ENCODE data around the gene SAMD1.

Gene SAMD1

DNA sequence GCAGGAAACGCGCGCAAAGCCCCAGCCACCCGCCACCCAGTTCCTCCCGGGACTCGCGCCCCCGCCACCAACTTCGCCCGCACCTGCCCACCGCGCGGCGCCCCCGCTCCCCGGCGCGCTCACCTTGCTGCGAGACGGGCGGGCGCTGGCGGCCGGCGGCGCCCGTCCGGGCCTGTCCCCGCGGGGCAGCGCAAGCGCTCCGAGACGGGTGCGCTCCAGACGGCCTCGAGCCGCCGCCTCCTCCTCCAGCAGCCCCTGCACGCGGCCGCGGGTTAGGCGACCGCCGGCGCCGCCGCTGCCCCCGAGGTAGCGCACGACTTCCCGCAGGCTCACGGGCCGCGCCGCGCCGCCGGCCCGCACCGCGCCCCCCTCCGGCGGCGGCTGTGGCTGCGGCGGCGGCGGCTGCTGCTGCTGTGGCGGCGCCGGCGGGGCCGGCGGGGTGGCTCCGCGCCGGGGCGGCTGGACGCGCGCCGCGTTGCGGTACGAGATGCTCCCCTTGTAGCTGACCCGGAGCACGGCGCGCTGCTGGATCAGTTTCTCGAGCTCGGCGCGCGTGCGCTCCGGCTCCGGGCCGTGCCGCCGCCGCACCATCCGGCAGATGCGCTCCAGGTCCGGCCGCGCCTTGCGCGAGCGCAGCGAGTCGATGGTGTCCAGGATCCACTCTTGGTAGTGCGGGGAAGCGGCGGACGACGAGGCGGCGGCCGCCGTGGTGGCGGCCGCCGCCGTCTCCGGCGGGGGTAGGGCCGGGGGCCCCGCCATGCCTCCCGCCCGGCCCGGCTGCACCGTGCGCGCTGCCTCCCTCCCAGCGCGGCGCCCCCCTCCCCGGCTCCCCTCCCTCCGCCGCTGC, 666 bp downstream of the SAMD1 start:
- no peak for DNase-seq (ENCODE audit: low read depth)

DNA sequence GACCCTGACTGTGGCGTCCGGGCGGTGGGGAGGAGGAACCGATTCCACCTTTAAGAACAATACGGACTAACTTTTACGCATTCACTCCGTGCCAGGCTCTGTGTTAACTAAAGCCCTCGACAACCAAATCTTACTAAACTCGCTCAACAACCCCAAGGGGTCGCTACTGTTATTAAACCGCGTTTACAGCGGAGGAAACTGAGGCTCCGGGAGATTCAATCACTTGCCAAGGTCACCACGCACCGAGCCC, 1.2 kb downstream of the SAMD1 start:
- DNase-seq (ENCODE audit: low read depth): no peak

DNA sequence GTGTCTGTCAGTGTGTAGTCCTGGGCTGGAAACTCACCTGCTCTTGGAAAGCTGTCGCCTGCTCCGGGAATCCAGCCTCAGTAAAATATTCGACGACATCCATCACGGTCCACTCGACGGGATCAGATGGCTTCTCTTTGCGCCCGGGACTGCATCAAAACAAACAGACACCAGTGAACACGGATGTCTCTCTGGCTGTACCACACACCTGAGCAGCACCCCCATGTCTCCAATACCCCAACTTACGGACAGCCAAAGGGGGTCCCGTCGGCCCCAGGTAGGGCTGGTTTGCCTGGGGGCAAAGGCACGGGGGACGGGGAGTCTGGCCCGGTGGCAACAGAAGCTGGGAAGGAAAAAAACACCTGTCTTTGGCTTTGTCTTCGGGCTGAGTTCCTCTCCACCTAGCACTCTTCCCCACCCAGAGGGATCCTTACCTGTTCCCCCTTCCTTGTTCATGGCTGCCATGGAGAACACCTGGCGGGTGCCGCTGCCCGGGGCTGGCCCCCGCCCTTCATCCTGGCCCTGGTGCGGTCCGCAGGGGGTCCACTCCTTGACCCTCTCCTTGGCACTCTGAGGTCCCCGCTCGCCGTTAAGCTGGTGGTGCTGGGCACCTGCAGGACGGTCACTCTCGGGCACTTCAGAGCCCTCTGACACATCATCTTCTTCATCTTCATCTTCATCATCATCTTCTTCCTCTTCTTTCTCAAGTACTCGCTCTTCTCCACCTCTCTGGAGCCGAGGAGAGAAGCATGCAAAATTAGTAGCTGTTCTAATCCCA, 1.7 kb downstream of the SAMD1 start:
- no peak for DNase-seq (ENCODE audit: low read depth)

DNA sequence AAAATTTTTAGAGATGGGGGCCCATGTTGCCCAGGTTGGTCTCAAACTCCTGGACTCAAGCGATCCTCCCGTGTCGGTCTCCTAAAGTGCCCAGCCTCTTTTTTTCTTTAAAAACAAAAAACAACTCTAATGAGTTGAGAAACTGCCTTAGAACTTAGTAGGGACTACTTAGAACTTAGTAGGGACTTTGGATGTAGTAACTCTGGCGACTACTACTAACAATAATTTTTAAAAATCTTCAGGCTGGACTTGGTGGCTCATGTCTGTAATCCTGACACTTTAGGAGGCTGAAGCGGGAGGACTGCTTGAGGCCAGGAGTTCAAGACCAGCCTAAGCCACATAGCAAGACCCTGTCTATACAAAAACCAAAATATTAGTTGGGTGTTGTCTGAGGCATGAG, 4.5 kb downstream of the SAMD1 start:
- DNase-seq (ENCODE audit: low read depth): no peak

DNA sequence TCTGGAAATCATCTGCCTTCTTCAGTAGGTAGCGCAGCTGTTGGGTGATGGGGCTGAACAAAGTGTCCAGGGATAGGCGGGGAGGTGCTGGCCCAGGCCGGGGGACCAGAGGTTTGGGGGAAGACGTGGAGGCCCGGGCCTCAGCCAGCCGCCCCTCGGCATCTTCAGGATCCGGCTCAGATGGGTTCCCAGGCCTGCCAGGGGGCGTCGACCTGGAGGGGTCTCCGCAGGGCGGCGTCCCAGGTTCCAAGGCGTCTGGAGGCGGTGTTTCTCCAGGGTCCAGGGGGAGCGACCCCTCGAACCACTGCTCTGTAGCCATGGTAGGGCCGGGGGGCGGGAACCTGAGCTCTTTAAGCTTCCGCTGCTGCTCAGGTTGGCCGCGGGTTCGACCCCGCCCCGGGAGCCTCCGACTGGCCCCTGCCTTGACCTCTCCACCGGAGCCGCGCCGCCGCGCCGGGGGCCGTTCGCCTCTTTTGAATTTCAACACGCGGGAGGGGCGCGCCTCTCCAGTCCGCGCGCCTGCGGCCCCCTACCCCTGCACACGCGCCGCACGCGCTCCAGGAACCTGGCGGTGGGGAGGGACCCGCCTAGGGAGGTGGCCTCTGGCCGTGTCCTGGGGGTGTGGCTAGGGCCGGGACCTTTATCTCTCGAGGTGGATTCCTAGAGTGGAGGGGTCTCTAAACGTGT, 5.1 kb downstream of the SAMD1 start, which contains the start of gene C19orf67:
Gene C19orf67, minus strand, starts transcription at position 475 of the 687 bp plus-strand sequence. Its CDS starts 156 bp downstream, at position 319.
- DNase-seq (ENCODE audit: low read depth): no peak

DNA sequence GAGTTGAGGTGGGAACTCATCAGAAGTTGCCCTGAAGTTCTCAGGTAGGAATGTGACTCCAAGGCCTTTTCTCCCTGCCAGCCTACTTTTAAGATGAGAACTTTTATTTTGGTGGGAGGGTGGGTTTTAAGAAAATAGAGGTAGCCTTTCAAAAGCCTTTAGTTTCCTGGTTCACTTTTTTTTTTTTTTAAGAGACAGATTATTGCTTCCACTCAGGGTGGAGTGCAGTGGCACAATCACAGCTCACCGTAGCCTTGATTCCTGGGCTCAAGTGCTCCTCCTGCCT, 7.9 kb downstream of the SAMD1 start:
- DNase-seq (ENCODE audit: low read depth): no peak

DNA sequence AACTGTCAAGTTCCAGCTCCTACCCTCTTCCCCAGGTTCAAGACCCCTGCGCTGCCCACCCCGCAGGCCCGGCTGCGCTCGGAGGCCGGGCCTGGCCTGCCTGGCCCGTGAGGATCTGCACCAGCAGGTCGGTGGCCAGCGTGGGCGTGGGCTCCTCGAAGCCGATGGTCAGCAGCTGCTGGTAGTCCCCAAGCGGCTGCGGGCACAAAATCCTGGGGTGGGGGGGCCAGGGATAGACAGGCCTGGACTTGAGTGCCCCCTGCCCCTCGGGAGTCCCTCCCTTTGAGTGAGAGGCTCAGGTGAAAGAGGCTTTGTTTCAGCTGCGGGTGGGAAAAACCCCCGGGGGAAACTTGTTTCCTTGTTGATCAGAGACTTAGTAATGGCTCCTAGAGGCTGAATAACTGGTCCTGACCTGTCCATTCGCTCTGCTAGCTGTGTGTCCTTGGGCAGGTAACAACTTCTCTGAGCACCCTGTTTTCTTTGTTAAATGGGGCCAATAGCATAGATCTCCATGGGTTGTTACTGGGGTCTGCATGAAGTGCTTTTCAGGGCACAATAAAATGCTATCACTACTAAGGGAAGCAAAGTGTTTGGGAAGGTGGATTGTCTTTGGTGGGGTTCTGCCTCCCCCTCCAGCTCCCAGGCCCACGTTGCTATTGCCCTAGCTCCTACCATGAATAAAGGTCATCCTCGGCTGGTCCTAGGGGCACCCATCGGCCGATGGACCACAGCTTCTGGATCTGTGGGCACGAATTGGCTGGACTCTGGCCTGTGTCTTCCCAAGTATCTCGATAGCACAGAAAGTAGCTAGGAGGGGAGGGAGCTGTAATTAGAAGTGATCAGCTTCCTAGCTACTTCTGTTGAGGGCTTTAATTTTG, 8.5 kb downstream of the SAMD1 start:
- no peak for DNase-seq (ENCODE audit: low read depth)

DNA sequence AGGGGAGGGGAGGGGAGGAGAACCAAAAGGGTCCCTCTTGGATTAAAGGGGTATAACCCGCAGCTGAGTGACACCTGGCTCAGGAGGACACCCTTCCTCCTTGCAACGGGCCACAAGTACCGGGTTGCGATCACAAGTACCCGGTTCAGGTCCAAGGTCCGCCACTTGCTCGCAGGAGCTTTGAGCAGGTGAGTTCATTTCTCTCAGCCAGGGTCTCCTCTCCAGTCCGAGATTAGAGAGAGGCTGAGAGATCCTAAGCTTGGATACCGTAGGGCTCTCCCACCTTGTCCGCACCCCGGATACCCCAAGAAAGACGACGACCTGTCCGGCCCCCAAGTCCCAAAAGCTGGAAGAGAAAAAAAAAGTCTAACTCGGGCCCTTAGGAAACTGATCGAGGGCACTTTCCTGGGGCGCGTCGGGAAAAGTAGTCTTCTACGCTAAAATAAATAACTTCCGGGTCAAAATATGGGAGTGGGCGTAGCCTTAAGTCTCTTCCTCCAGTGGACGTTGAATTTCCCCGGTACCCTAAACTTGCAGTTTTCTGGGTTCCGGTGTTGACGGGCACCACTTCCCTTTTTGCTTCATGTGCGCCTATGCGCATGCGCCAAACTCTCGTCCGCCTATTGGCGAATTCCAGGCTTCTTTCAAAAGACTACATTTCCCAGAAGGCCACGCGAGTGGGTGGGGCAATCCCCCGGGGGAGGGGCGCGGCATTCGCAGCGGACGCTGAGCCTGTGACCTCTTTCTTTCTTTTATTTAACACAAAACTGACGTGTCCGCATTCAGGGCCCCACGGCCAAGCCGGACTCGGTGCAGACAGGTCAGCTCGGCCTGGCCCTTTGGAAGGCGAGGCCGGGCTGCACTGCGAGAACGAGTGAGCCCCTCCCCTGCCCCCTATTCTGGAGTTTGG, 9.4 kb downstream of the SAMD1 start:
- peak; percentile 98 for DNase-seq (ENCODE audit: low read depth)

DNA sequence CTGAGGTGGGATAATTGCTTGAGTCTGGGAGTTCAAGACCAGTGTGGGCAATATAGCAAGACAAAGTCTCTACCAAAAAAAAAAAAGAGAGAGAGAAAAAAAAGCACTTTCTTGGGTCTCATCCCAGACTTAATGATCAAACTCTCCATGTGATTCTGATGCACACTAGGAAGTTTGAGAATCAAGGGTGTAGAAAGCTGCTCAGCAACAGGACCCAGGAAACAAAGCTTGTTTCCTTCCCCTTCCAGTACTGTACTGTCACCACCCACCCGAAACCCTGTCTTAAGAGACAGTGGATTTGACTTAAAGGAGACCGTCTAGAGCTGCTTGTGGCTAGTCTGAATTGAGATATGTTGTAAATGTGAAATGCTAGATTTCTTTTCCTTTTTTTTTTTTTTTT, 12.1 kb downstream of the SAMD1 start:
- DNase-seq (ENCODE audit: low read depth): no peak

DNA sequence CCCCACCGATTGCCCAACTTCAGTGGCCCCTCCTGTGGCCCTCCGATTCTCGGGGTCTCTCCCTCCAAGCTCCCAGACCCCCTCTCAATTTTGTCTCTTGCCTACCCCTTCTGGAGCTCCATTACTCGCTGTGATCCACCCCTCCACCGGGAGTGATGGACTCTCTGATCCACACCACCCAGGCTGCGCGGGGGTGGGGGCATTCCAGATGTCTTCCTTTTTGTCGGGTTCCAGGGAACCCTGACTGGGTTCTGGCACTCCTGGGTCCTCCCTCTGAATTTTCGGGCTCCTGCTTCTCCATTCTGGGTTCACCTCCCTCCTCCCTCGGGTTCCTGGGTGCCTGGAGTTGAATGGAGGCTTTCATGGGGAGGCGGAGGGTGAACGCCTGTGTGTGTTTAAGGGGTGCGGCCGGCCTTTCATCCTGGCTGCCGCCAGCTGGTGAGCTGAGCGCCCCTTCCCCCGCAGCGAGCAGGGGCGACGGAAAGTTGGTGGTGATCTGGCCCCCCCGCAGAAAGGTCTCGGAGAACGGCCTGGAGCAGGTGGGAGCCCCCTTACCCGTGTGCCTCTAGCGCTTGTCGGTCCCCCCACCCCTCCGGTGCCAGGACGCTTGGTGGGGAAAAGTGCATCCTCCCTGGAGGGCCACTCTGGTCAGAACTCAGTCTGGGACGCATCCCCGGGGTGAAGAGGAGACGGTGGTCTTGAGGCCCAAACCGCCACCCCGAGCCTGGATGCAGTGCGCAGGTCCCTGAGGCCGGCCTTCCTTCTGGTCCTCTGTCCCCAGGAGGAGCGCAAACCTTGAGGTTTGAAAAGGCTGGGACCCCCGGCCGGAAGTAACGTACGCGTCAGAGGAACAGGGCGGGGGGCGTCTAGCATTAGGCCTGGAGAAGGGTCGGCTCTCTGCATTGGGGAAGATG, 16.4 kb downstream of the SAMD1 start:
- DNase-seq (ENCODE audit: low read depth): no peak

DNA sequence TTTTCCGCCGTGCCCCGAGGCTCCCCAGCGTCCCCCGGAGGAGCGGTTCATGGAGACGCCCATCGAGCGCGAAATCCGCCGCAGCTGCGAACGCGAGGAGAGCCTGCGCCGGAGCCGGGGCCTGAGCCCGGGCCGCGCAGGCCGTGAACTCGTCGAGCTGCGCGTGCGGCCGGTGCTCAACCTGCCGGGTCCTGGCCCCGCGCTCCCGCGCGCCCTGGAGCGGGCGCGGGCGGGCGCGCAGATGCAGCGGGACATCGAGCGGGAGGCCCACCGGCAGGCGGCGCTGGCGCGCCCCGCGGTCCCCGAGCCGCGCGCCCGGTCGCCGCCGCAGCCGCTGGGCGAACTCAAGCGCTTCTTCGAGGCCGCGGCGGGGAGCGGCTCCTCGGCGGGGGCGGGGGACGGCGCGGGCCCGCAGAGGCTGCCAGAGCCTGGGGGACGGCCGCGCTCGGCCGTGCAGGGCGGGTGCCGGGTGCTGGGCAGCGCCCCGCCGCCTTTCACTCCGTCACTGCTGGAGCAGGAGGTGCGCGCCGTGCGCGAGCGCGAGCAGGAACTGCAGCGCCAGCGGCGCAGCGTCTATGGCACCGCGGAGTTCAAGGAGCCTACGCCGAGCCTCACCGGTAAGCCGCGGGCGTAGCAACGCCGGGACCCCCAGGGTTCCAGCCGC, 17.2 kb downstream of the SAMD1 start:
- DNase-seq (ENCODE audit: low read depth): no peak

DNA sequence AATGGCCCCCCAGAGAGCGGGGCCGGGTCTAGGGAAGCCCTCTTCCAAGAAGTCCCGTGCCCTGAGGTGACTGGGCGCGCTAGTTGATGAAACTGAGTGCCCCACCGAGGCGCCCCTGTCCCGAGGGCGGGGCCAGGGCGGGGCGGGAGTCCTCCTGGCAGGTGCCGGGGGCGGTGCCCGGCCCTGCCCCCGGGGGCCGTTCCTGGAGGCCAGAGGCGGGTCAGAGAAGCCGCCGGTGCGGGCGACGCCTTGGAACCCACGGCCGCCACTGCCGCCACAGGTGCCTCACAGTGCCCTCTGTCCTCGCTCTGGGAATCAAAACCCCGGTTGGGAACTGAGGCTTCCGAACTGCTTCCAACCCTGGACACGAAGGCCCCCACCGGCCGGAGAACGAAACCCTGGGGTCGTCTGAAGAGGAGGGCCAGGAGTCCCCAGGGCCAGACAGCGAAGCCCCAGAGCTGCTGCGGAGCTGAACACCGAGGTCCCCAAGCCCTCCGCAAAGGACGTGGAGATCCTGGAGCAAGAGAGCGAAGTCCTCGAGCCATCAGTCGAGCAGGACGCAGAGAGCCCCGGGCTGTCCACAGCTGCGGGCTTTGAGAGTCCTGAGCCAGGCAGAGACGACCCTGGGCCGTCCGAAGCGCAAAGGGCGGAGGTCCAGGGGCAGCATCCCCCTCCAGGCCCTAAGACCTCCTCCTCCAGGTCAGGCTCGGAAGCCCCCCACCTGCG, 17.9 kb downstream of the SAMD1 start, which contains the start of gene MISP3:
Gene MISP3, plus strand, starts transcription at position 252 of the 726 bp plus-strand sequence. CDS start 524 bp downstream, outside the sequence.
- DNase-seq (ENCODE audit: low read depth): no peak

DNA sequence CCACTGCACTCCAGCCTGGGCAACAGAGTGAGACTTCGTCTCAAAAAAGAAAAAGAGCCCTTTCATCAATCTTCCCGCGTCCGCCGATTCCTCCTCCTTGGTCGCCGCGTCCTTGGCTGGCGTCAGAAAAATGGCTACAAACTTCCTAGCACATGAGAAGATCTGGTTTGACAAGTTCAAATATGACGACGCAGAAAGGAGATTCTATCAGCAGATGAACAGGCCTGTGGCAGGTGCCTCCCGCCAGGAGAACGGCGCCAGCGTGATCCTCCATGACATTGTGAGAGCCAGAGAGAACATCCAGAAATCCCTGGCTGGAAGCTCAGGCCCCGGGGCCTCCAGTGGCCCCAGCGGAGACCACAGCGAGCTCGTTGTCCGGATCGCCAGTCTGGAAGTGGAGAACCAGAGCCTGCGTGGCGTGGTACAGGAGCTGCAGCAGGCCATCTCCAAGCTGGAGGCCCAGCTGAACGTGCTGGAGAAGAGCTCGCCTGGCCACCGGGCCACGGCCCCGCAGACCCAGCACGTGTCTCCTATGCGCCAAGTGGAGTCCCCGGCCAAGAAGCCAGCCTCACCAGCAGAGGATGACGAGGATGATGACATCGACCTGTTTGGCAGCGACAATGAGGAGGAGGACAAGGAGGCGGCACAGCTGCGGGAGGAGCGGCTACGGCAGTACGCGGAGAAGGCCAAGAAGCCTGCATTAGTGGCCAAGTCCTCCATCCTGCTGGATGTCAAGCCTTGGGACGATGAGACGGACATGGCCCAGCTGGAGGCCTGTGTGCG, 20.1 kb downstream of the SAMD1 start:
- no peak for DNase-seq (ENCODE audit: low read depth)

DNA sequence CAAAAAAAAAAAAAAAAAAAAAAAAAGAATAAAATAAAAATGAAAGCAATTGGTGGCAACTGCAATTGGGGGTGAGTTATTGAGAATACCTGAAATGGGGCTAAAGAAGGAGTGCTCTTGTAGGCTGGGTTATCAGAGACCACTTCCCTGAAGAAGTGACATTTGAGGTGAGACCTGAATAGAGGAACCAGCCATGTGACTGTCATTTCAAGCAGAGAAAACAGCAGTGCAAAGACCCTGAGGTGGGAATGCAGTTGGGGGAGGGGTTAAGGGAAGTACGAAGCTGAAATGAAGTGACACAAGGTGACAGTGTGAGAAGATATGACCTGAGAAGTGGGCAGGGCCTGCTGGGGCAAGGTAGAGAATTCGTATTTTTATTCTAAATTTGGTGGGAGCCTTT, 24.4 kb downstream of the SAMD1 start:
- DNase-seq (ENCODE audit: low read depth): no peak

DNA sequence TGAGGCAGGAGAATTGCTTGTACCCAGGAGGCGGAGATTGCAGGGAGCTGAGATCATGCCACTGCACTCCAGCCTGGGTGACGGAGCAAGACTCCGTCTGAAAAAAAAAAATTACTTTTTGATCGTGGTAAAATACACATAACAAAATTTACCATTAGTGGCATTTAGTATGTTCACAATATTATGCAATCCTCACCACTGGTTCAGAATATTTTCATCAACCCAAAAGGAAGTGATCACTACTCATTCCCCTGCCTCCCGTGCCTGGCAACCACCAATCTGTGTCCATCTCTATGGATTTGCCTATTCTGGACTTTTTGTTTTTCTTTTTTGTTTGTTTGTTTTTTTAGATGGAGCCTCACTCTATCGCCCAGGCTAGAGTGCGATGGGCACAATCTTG, 27.4 kb downstream of the SAMD1 start:
- DNase-seq (ENCODE audit: low read depth): no peak

DNA sequence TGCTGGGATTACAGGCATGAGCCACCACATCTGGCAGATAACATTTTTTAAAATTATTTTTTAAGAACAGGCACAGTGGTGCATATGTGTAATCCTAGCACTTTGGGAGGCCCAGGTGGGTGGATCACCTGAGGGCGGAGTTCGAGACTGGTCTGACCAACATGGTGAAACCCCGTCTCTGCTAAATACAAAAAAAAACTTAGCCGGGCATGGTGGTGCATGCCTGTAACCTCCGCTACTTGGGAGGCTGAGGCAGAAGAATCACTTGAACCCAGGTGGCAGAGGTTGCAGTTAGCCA, 28.0 kb downstream of the SAMD1 start:
- DNase-seq (ENCODE audit: low read depth): no peak

DNA sequence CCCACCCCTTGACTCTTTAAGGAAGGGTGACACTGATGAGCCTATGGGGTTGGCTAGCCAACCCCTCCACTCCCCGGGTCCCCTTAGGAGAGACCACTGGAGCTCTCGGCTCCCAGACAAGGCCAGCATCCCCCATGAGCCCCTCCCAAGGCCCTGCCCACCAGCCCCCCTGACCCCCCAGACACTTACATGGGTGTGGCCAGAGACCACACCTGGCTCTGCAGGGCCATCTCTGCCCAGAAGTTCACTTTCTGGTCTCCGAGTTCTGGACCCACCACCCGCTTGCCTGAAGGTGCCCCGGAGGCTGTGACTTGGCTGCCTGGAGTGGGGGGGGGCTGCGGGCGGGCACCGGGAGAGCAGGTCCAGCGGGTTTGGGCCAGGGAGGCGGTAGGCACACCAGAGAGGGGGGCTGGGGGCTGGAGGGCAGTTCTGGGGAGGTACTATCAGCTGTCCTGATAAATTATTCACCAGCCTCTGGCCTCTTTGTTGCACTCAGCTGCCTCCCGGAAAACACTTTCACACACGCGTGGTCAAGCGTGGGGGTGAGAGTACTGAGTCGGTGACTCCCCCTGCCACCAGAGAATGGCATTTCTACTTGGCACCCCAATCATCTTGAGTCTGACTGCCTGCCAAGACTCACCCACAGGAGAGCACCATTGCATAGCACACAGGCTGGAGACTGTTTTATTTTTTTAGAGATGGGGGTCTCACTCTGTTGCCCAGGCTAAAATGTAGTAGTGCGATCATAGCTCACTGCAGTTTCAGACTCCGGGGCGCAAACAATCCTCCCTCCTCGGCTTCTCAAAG, 28.6 kb downstream of the SAMD1 start, which contains the start of gene PALM3:
Gene PALM3, minus strand, starts transcription at position 326 of the 807 bp plus-strand sequence. Its CDS starts 96 bp downstream, at position 230.
- DNase-seq (ENCODE audit: low read depth): no peak

Measured in HS-27A (cell line).